ENCODE results near the gene TPGS1.

Gene TPGS1

GRCh38 chr19:536031-536880 is 29.0 kb downstream of the TPGS1 start:
- Histone ChIP-seq H3K79me2 (ENCODE audit: insufficient read depth, low read depth) (peaks cover 17% of the 10 kb centered on the region; the same call in 1 of the 2 replicates), H3K27ac (no peak overlapping the region), H3K4me2 (no peak overlapping the region), H3K9ac (no peak overlapping the region), H3K27me3 (ENCODE audit: insufficient read depth, low read depth) (no peaks in the 10 kb centered on the region), H2AFZ (ENCODE audit: low read depth) (no peak overlapping the region), H3K4me3 (IDR thresholded peaks at IDR 0.05; ENCODE audit: insufficient read depth, low read depth, low read length) (no peak overlapping the region), H4K20me1 (ENCODE audit: insufficient read depth) (peaks cover 6% of the 10 kb centered on the region; the same call in 1 of the 2 replicates), H3K4me1 (ENCODE audit: low read depth, poor library complexity, severe bottlenecking) (peaks cover 11% of the 10 kb centered on the region), H3K36me3 (ENCODE audit: insufficient read depth) (no peaks in the 10 kb centered on the region)
- no peak for TF ChIP-seq CTCF (conservative IDR thresholded peaks at IDR 0.05; ENCODE audit: low read depth, low read length)

GRCh38 chr19:536881-537404 is 29.6 kb downstream of the TPGS1 start:
- H3K4me2 ChIP-seq = no peak overlapping the region
- H2AFZ ChIP-seq (ENCODE audit: low read depth) = no peak overlapping the region
- TF ChIP-seq CTCF (conservative IDR thresholded peaks at IDR 0.05; ENCODE audit: low read depth, low read length) = no peak
- H3K36me3 ChIP-seq (ENCODE audit: insufficient read depth) = no peaks in the 10 kb centered on the region
- no peak overlapping the region for H3K27ac ChIP-seq
- H3K79me2 ChIP-seq (ENCODE audit: insufficient read depth, low read depth) = peaks cover 17% of the 10 kb centered on the region; the same call in 1 of the 2 replicates
- H3K27me3 ChIP-seq (ENCODE audit: insufficient read depth, low read depth) = no peaks in the 10 kb centered on the region
- H3K9ac ChIP-seq = no peak overlapping the region
- H3K4me3 ChIP-seq (IDR thresholded peaks at IDR 0.05; ENCODE audit: insufficient read depth, low read depth, low read length) = no peak overlapping the region
- peaks cover 6% of the 10 kb centered on the region; the same call in 1 of the 2 replicates for H4K20me1 ChIP-seq (ENCODE audit: insufficient read depth)
- peaks cover 11% of the 10 kb centered on the region for H3K4me1 ChIP-seq (ENCODE audit: low read depth, poor library complexity, severe bottlenecking)

GRCh38 chr19:538641-539428 is 31.5 kb downstream of the TPGS1 start:
- H4K20me1 ChIP-seq (ENCODE audit: insufficient read depth) = no peaks in the 10 kb centered on the region
- H3K79me2 ChIP-seq (ENCODE audit: insufficient read depth, low read depth) = peaks cover 4% of the 10 kb centered on the region; the same call in 1 of the 2 replicates
- no peak overlapping the region for H3K27ac ChIP-seq
- TF ChIP-seq CTCF (conservative IDR thresholded peaks at IDR 0.05; ENCODE audit: low read depth, low read length) = no peak
- no peaks in the 10 kb centered on the region for H3K36me3 ChIP-seq (ENCODE audit: insufficient read depth)
- H3K4me2 ChIP-seq = no peak overlapping the region
- H3K9ac ChIP-seq = no peak overlapping the region
- peaks cover 1% of the 10 kb centered on the region for H3K4me1 ChIP-seq (ENCODE audit: low read depth, poor library complexity, severe bottlenecking)
- H3K4me3 ChIP-seq (IDR thresholded peaks at IDR 0.05; ENCODE audit: insufficient read depth, low read depth, low read length) = no peak overlapping the region
- no peaks in the 10 kb centered on the region for H3K27me3 ChIP-seq (ENCODE audit: insufficient read depth, low read depth)
- no peak overlapping the region for H2AFZ ChIP-seq (ENCODE audit: low read depth)

GRCh38 chr19:539429-540030 is 32.2 kb downstream of the TPGS1 start:
- no peak overlapping the region for H3K9ac ChIP-seq
- H3K4me3 ChIP-seq (IDR thresholded peaks at IDR 0.05; ENCODE audit: insufficient read depth, low read depth, low read length) = no peak overlapping the region
- no peaks in the 10 kb centered on the region for H3K79me2 ChIP-seq (ENCODE audit: insufficient read depth, low read depth)
- no peaks in the 10 kb centered on the region for H3K36me3 ChIP-seq (ENCODE audit: insufficient read depth)
- H3K4me2 ChIP-seq = no peak overlapping the region
- H2AFZ ChIP-seq (ENCODE audit: low read depth) = no peak overlapping the region
- H3K27me3 ChIP-seq (ENCODE audit: insufficient read depth, low read depth) = no peaks in the 10 kb centered on the region
- H3K27ac ChIP-seq = no peak overlapping the region
- H3K4me1 ChIP-seq (ENCODE audit: low read depth, poor library complexity, severe bottlenecking) = no peaks in the 10 kb centered on the region
- TF ChIP-seq CTCF (conservative IDR thresholded peaks at IDR 0.05; ENCODE audit: low read depth, low read length) = no peak
- no peaks in the 10 kb centered on the region for H4K20me1 ChIP-seq (ENCODE audit: insufficient read depth)

All from KMS-11 (cell line).